GM12878 (cell line): ENCODE data around the gene MAP4K4. TPM values are rescaled to one million over a fixed set of nuclear protein-coding genes. Genes with fewer than 3 reads are reported as not detected.

ENCODE experiments used
- ATAC-seq: fragments of 200-7000 bp; cut with Tn5 transposase; 3 replicates; pipeline ENCODE4 v1.9.1; 2020; ENCODE audit warnings: mild to moderate bottlenecking, moderate library complexity
- BruUV-seq: library from RNA; stranded (reverse); fragments of 400-500 nt; replicated peaks from 2 replicates; lab custom pipeline; 2021; lab: Mats Ljungman, UMichigan
- CTCF ChIA-PET: fragments of 300-600 bp; sonication (Branson Sonifier 250); formaldehyde crosslinking; extraction: SDS; loops from one replicate; lab custom pipeline; 2021; ENCODE audit warnings: inconsistent platforms; lab: Yijun Ruan, JAX
- POLR2A ChIA-PET: fragments of 350-600 bp; formaldehyde crosslinking; extraction: SDS; loops from one replicate; lab custom pipeline; 2021; ENCODE audit warnings: inconsistent platforms; lab: Charles Lee
- RAD21 ChIA-PET: fragments of 300-600 bp; sonication (Branson Sonifier 250); formaldehyde crosslinking; loops from one replicate; lab custom pipeline; 2023; ENCODE audit warnings: antibody characterized with exemption; ENCODE audit not compliant: unreplicated experiment; lab: Charles Lee
- SMC1A ChIA-PET: fragments of 300-600 bp; sonication (Branson Sonifier 250); formaldehyde crosslinking; loops from one replicate; lab custom pipeline; 2023; ENCODE audit not compliant: unreplicated experiment, uncharacterized antibody; lab: Charles Lee
- DNase-seq: peaks from one replicate; pipeline ENCODE4 v3.0.0-alpha.2; 2011; ENCODE audit warnings: low read depth, low spot score
- FAIRE-seq: peaks from 3 replicates; lab custom pipeline; 2011; peaks lifted over from hg19 to GRCh38; lab: Jason Lieb, UNC
- H2AFZ ChIP-seq: 2 replicates; pipeline ENCODE4 v1.6.0; 2011; ENCODE audit warnings: low read depth, low read length, control low read depth; ENCODE audit not compliant: control insufficient read depth
- H3K27ac ChIP-seq: 2 replicates; pipeline ENCODE4 v1.5.1; 2011; ENCODE audit warnings: control low read depth; ENCODE audit not compliant: control insufficient read depth, insufficient read depth
- H3K27me3 ChIP-seq, 2 experiments: replicated peaks in 1 of 2; 2 replicates each; pipeline versions ENCODE4 v1.6.0 to v1.6.1; 2011; ENCODE audit warnings: low read length in 1 of 2; ENCODE audit not compliant: control insufficient read depth in 2 of 2, insufficient read depth in 2 of 2
- H3K36me3 ChIP-seq, 2 experiments: 2 replicates each; pipeline ENCODE4 v1.5.1; 2011; ENCODE audit warnings: low read length in 1 of 2; ENCODE audit not compliant: control insufficient read depth in 2 of 2, insufficient read depth in 2 of 2
- H3K4me1 ChIP-seq: 2 replicates; pipeline ENCODE4 v1.6.1; 2011; ENCODE audit warnings: mild to moderate bottlenecking, low read length, moderate library complexity, mixed read lengths; ENCODE audit not compliant: control insufficient read depth, insufficient read depth
- H3K4me2 ChIP-seq: 2 replicates; pipeline ENCODE4 v1.6.0; 2011; ENCODE audit warnings: control low read depth; ENCODE audit not compliant: control insufficient read depth, insufficient read depth
- H3K4me3 ChIP-seq: fragments of 200-600 bp; sonication (generic); 2 replicates; pipeline ENCODE4 v1.5.1; 2016
- H3K79me2 ChIP-seq: 2 replicates; pipeline ENCODE4 v1.6.0; 2011; ENCODE audit warnings: low read length; ENCODE audit not compliant: control insufficient read depth, insufficient read depth
- H3K9ac ChIP-seq: 2 replicates; pipeline ENCODE4 v1.8.0; 2011; ENCODE audit warnings: low read length, control low read depth, mixed read lengths; ENCODE audit not compliant: control insufficient read depth, insufficient read depth
- H3K9me3 ChIP-seq: replicated peaks from 3 replicates; pipeline ENCODE4 v1.5.1; 2011; ENCODE audit warnings: mild to moderate bottlenecking, low read length; ENCODE audit not compliant: control insufficient read depth, insufficient read depth
- H4K20me1 ChIP-seq: 2 replicates; pipeline ENCODE4 v1.6.0; 2011; ENCODE audit not compliant: control insufficient read depth, insufficient read depth
- ASH2L ChIP-seq: fragments of 300-600, 200-600 bp; sonication (generic); IDR thresholded peaks from 2 replicates; pipeline ENCODE4 v1.6.1; 2017; ENCODE audit warnings: low read depth, mild to moderate bottlenecking, borderline replicate concordance
- BRCA1 ChIP-seq: IDR thresholded peaks from 2 replicates; pipeline ENCODE4 v1.6.1; 2011; ENCODE audit warnings: low read depth, low read length, improper control_type of control experiment
- ESRRA ChIP-seq: IDR thresholded peaks from 2 replicates; pipeline ENCODE4 v1.6.1; 2012; ENCODE audit warnings: mild to moderate bottlenecking, low read length, improper control_type of control experiment
- ETV6 ChIP-seq, 2 experiments: fragments of 450-650 bp in 1 of 2; IDR thresholded peaks in 1 of 2; conservative IDR thresholded peaks in 1 of 2; 2 replicates each; pipeline ENCODE4 v1.6.1; 2014; ENCODE audit warnings: antibody characterized with exemption in 1 of 2, borderline replicate concordance in 1 of 2, low read depth in 1 of 2, mild to moderate bottlenecking in 1 of 2, moderate library complexity in 1 of 2
- FOXK2 ChIP-seq: fragments of 450-650 bp; IDR thresholded peaks from 2 replicates; pipeline ENCODE4 v1.6.1; 2017; ENCODE audit warnings: mild to moderate bottlenecking, moderate library complexity
- HDGF ChIP-seq: fragments of 450-650 bp; IDR thresholded peaks from 2 replicates; pipeline ENCODE4 v1.6.1; 2016; ENCODE audit warnings: antibody characterized with exemption
- KLF5 ChIP-seq: fragments of 450-650 bp; IDR thresholded peaks from 2 replicates; pipeline ENCODE4 v1.6.1; 2014; ENCODE audit warnings: mild to moderate bottlenecking; ENCODE audit not compliant: partially characterized antibody
- LARP7 ChIP-seq: fragments of 450-650 bp; IDR thresholded peaks from 2 replicates; pipeline ENCODE4 v1.6.1; 2017; ENCODE audit warnings: mild to moderate bottlenecking
- POLR2AphosphoS5 ChIP-seq: IDR thresholded peaks from 2 replicates; pipeline ENCODE4 v1.6.1; 2011; ENCODE audit warnings: mild to moderate bottlenecking, low read length, inconsistent platforms
- RAD21 ChIP-seq: IDR thresholded peaks from 2 replicates; pipeline ENCODE4 v1.6.1; 2011; ENCODE audit warnings: mild to moderate bottlenecking, low read depth, low read length, moderate library complexity; ENCODE audit not compliant: insufficient read depth
- SIN3A ChIP-seq: IDR thresholded peaks from 2 replicates; pipeline ENCODE4 v1.6.1; 2012; ENCODE audit warnings: low read depth, low read length, improper control_type of control experiment
- SREBF1 ChIP-seq: IDR thresholded peaks from 2 replicates; pipeline ENCODE4 v1.6.1; 2012; ENCODE audit warnings: mild to moderate bottlenecking, low read length
- SUZ12 ChIP-seq: fragments of 200-600 bp; sonication (generic); IDR thresholded peaks from one replicate; pipeline ENCODE4 v1.6.1; 2018; ENCODE audit warnings: antibody characterized with exemption, mild to moderate bottlenecking; ENCODE audit not compliant: unreplicated experiment
- TCF3 ChIP-seq: IDR thresholded peaks from 2 replicates; pipeline ENCODE4 v1.6.1; 2012; ENCODE audit warnings: low read depth, mild to moderate bottlenecking, low read length, borderline replicate concordance; ENCODE audit not compliant: insufficient read depth
- ZNF24 ChIP-seq: fragments of 450-650 bp; IDR thresholded peaks from 2 replicates; pipeline ENCODE4 v1.6.1; 2017; ENCODE audit warnings: antibody characterized with exemption, mild to moderate bottlenecking
- WGBS: methylation state at CpG from one replicate; pipeline ENCODE4 v1.1.6; 2016; ENCODE audit warnings: low lambda C conversion rate; ENCODE audit not compliant: insufficient replicate concordance, insufficient coverage; ENCODE audit errors: missing lambda C conversion rate; 5-methylcytosine and 5-hydroxymethylcytosine counted together
- in situ Hi-C: fragments of 300-500 bp; cut with MboI; formaldehyde crosslinking; loops from 9 replicates; pipeline ENCODE4 v1.14.3; 2018; ENCODE audit warnings: mixed read lengths
- intact Hi-C: fragments of 100-400 bp; cut with micrococcal nuclease; formaldehyde crosslinking; loops from one replicate; pipeline ENCODE4 v1.14.2; 2022; ENCODE audit not compliant: unreplicated experiment
- polyA plus RNA-seq, 11 experiments: library from polyadenylated mRNA; depleted of rRNA in 4 of 11; unstranded in 6 of 11; stranded (reverse) in 5 of 11; fragments of >200 nt; fragmentation: Nextera tagmentation in 4 of 11; fragmentation: Illumina TruSeq in 1 of 11; extraction: Ambion mirVana in 4 of 11; extraction: Trizol in 1 of 11; gene quantifications; 1 replicate in 1 of 11; 2 replicates in 10 of 11; pipeline versions ENCODE4 v1.2.1 to v1.2.3, GENCODE V29; 2011 to 2016; ENCODE audit warnings: inconsistent platforms in 2 of 11, missing spikeins in 2 of 11, low read depth in 1 of 11
- total RNA-seq, 4 experiments: library from RNA; depleted of rRNA in 3 of 4; stranded (reverse); fragments of >200 nt in 3 of 4; fragmentation: Illumina TruSeq in 1 of 4; extraction: Trizol in 1 of 4; gene quantifications; 2 replicates each; pipeline versions ENCODE4 v1.2.1 to v1.2.3, GENCODE V29; 2013 to 2021
- TF ChIP-seq, protein P1 (sequence below): IDR thresholded peaks from 2 replicates; pipeline ENCODE4 v1.6.1; 2011; ENCODE audit warnings: low read depth, low read length, improper control_type of control experiment, borderline replicate concordance

Gene MAP4K4
- total and polyA plus RNA-seq, 10 of the 15 experiments (the other 5 are each of a cell fraction or from before 2014, with no cell fraction given) = 1.9 to 50.4 (median 9.7) TPM

- TF ChIP-seq HDGF = no peak
These were observed 41.6 kb upstream of the MAP4K4 start (continued) for GRCh38 chr2:101655702-101656422.

- no peak for ATAC-seq
- WGBS = 56% methylated on average over 4 of the region's 6 CpGs
- POLR2A ChIA-PET = no interaction called here
- no peak for FAIRE-seq
- RAD21 ChIA-PET = no interaction called here
- Histone ChIP-seq H2AFZ (no peak overlapping the region), H3K4me3 (no peak overlapping the region), H3K27ac (no peak overlapping the region), H3K9me3 (no peaks in the 10 kb centered on the region), H3K4me2 (no peak overlapping the region), H3K27me3 (no peaks in the 10 kb centered on the region), H3K9ac (no peak overlapping the region), H4K20me1 (no peaks in the 10 kb centered on the region), H3K4me1 (no peaks in the 10 kb centered on the region), H3K36me3 (no peaks in the 10 kb centered on the region), H3K79me2 (no peaks in the 10 kb centered on the region)
- CTCF ChIA-PET = no interaction called here
- SMC1A ChIA-PET = no interaction called here
- DNase-seq = no peak
- intact Hi-C loops (no loop called here), in situ Hi-C loops (no loop called here)
- TF ChIP-seq SUZ12 (no peak), ASH2L (no peak), ESRRA (no peak), TCF3 (no peak), SREBF1 (no peak), BRCA1 (no peak), POLR2AphosphoS5 (no peak), FOXK2 (no peak), LARP7 (no peak), SIN3A (no peak), KLF5 (no peak), RAD21 (no peak), ETV6 (conservative IDR thresholded peaks at IDR 0.05 in 1 of 2, IDR thresholded peaks at IDR 0.05 in 1 of 2; ENCODE audit: borderline replicate concordance in 1 of 2, low read depth in 1 of 2) (no peak), ZNF24 (no peak)
- TF ChIP-seq, protein P1, sequence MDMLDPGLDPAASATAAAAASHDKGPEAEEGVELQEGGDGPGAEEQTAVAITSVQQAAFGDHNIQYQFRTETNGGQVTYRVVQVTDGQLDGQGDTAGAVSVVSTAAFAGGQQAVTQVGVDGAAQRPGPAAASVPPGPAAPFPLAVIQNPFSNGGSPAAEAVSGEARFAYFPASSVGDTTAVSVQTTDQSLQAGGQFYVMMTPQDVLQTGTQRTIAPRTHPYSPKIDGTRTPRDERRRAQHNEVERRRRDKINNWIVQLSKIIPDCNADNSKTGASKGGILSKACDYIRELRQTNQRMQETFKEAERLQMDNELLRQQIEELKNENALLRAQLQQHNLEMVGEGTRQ = no peak
- no TSS peak for BruUV-seq
These were observed 39.7 kb upstream of the MAP4K4 start for GRCh38 chr2:101657787-101658186.
